ENCODE data around the gene CAMTA1. TPM values are rescaled to one million over a fixed set of nuclear protein-coding genes. Genes with fewer than 3 reads are reported as not detected.
"Not testable (repeated sequence)": the region's sequence is repeated elsewhere in the genome, so short reads cannot be mapped to it uniquely, and the experiment has no call there.

The CAMTA1 gene
- polyA plus RNA-seq, 1 of the 3 experiments (the other 2 are of a cell fraction): 63.1 TPM

GRCh38 chr1:7329868-7330615 is 544.8 kb downstream of the CAMTA1 start (continued):
- TF ChIP-seq ZBTB33 (IDR thresholded peaks at IDR 0.05; ENCODE audit: borderline replicate concordance, low read depth): no peak
- no peak for TF ChIP-seq MAX (IDR thresholded peaks at IDR 0.05; ENCODE audit: low read depth)

- H3K4me3 ChIP-seq (ENCODE audit: low read depth in 2 of 2, low read length in 1 of 2); H2AFZ ChIP-seq (ENCODE audit: low read depth); H3K9me3 ChIP-seq; H3F3A ChIP-seq (replicated peaks; ENCODE audit: insufficient read depth); DNase-seq; H3K36me3 ChIP-seq (replicated peaks in 1 of 2; ENCODE audit: control insufficient read depth in 1 of 2, insufficient read depth in 2 of 2, low read length in 1 of 2); H3K27me3 ChIP-seq (ENCODE audit: insufficient read depth); H3K9ac ChIP-seq; H3K79me2 ChIP-seq (ENCODE audit: insufficient read depth); POLR2A ChIA-PET; H3K27ac ChIP-seq (ENCODE audit: low read depth in 2 of 2, low read length in 1 of 2); H4K20me1 ChIP-seq (ENCODE audit: insufficient read depth); H3K9me2 ChIP-seq; H3K4me2 ChIP-seq: not testable (repeated sequence)
- H3K4me1 ChIP-seq (ENCODE audit: control insufficient read depth in 1 of 2, insufficient read depth in 2 of 2, low read depth in 1 of 2, low read length in 1 of 2): peaks cover 9 to 26% of the 10 kb centered on the region in 2 experiments; a peak in 3 of 4 replicates
- CTCF ChIA-PET: interaction anchor here (0.6 kb wide), 1 partner anchor 245 kb away, joined by 3 read pairs; no protein-coding TSS in a partner anchor
- WGBS (ENCODE audit: low lambda C conversion rate): 91% methylated on average over 5 of the region's 7 CpGs
Observed at GRCh38 chr1:7330726-7331125, 545.5 kb downstream of the CAMTA1 start.

GRCh38 chr1:7331926-7332535 is 546.8 kb downstream of the CAMTA1 start:
- Histone ChIP-seq H4K20me1 (ENCODE audit: insufficient read depth) (no peaks in the 10 kb centered on the region), H3K79me2 (ENCODE audit: insufficient read depth) (no peaks in the 10 kb centered on the region), H3K9ac (no peak overlapping the region), H3K36me3 (replicated peaks in 1 of 2; ENCODE audit: control insufficient read depth in 1 of 2, insufficient read depth in 2 of 2, low read length in 1 of 2) (no peaks in the 10 kb centered on the region), H3K27me3 (ENCODE audit: insufficient read depth) (no peaks in the 10 kb centered on the region), H3F3A (replicated peaks; ENCODE audit: insufficient read depth) (no peaks in the 10 kb centered on the region), H3K4me2 (no peak overlapping the region), H3K4me3 (ENCODE audit: low read depth in 2 of 2, low read length in 1 of 2) (no peak overlapping the region), H3K9me3 (no peaks in the 10 kb centered on the region), H3K4me1 (ENCODE audit: control insufficient read depth in 1 of 2, insufficient read depth in 2 of 2, low read depth in 1 of 2, low read length in 1 of 2) (peaks cover 9 to 39% of the 10 kb centered on the region in 2 experiments; a peak in 3 of 4 replicates), H2AFZ (ENCODE audit: low read depth) (no peak overlapping the region), H3K27ac (ENCODE audit: low read depth in 2 of 2, low read length in 1 of 2) (no peak overlapping the region), H3K9me2 (no peaks in the 10 kb centered on the region)
- TF ChIP-seq GABPA (IDR thresholded peaks at IDR 0.05; ENCODE audit: low read depth): no peak
- TF ChIP-seq ELF1 (IDR thresholded peaks at IDR 0.05): no peak
- WGBS (ENCODE audit: low lambda C conversion rate): 75% methylated on average over 9 of the region's 9 CpGs
- POLR2A ChIA-PET: no interaction called here
- CTCF ChIA-PET: interaction anchor here (1.0 kb wide), 1 partner anchor 40 kb away, joined by 4 read pairs; no protein-coding TSS in a partner anchor
- DNase-seq: no peak

- WGBS (ENCODE audit: low lambda C conversion rate): 98% methylated on average over 10 of the region's 11 CpGs
- Histone ChIP-seq H3K4me3 (ENCODE audit: low read depth in 2 of 2, low read length in 1 of 2) (no peak overlapping the region), H3F3A (replicated peaks; ENCODE audit: insufficient read depth) (no peaks in the 10 kb centered on the region), H3K27ac (ENCODE audit: low read depth in 2 of 2, low read length in 1 of 2) (no peak overlapping the region; a peak in 1 of 4 replicates), H3K9me3 (no peaks in the 10 kb centered on the region), H3K79me2 (ENCODE audit: insufficient read depth) (no peaks in the 10 kb centered on the region), H3K9ac (no peak overlapping the region), H3K36me3 (replicated peaks in 1 of 2; ENCODE audit: control insufficient read depth in 1 of 2, insufficient read depth in 2 of 2, low read length in 1 of 2) (no peaks in the 10 kb centered on the region), H4K20me1 (ENCODE audit: insufficient read depth) (no peaks in the 10 kb centered on the region), H3K4me1 (ENCODE audit: control insufficient read depth in 1 of 2, insufficient read depth in 2 of 2, low read depth in 1 of 2, low read length in 1 of 2) (peaks cover 9 to 41% of the 10 kb centered on the region in 2 experiments; a peak in 3 of 4 replicates), H2AFZ (ENCODE audit: low read depth) (no peak overlapping the region), H3K4me2 (no peak overlapping the region), H3K9me2 (no peaks in the 10 kb centered on the region), H3K27me3 (ENCODE audit: insufficient read depth) (no peaks in the 10 kb centered on the region)
- POLR2A ChIA-PET: no interaction called here
- TF ChIP-seq FOSL2 (IDR thresholded peaks at IDR 0.05; ENCODE audit: borderline replicate concordance, low read depth) (no peak), SMC3 (IDR thresholded peaks at IDR 0.05; ENCODE audit: low read depth, low read length) (no peak), SIN3A (IDR thresholded peaks at IDR 0.05; ENCODE audit: borderline replicate concordance, low read depth, low read length) (no peak), IRF3 (IDR thresholded peaks at IDR 0.05; ENCODE audit: low read depth, low read length) (no peak), RXRA (IDR thresholded peaks at IDR 0.05; ENCODE audit: borderline replicate concordance, low read depth) (no peak), USF1 (IDR thresholded peaks at IDR 0.05; ENCODE audit: borderline replicate concordance, low read depth) (no peak), RAD21 (IDR thresholded peaks at IDR 0.05; ENCODE audit: low read length) (no peak), FOXJ3 (CRISPR knock-in tag; IDR thresholded peaks at IDR 0.05) (no peak)
- CTCF ChIA-PET: interaction anchor here (0.5 kb wide), 1 partner anchor 214 kb away, joined by 3 read pairs; no protein-coding TSS in a partner anchor
- DNase-seq: no peak
Observed at GRCh38 chr1:7333094-7333493, 547.8 kb downstream of the CAMTA1 start.
